ENCODE results near the gene PHC2.
A peak's percentile ranks its signal among the peaks of the same experiment; 100 is the strongest.

PHC2 gene

GRCh38 chr1:33430692-33431593 is at the start of gene PHC2:
PHC2 (minus strand) TSS chr1:33431095; CDS start chr1:33375539, 55,556 bp downstream.
- peak within 1 kb of the TSS; percentile 56 for H3K4me3 ChIP-seq (ENCODE audit: low read depth, low read length)
- TF ChIP-seq, protein P1, sequence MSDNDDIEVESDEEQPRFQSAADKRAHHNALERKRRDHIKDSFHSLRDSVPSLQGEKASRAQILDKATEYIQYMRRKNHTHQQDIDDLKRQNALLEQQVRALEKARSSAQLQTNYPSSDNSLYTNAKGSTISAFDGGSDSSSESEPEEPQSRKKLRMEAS (IDR thresholded peaks at IDR 0.05; ENCODE audit: low read depth, low read length) = peak; percentile 97
- TF ChIP-seq POLR2A (IDR thresholded peaks at IDR 0.05; ENCODE audit: extremely low read depth, insufficient read length) = no peak
- peak; percentile 96 for DNase-seq (ENCODE audit: low read depth)

DNA sequence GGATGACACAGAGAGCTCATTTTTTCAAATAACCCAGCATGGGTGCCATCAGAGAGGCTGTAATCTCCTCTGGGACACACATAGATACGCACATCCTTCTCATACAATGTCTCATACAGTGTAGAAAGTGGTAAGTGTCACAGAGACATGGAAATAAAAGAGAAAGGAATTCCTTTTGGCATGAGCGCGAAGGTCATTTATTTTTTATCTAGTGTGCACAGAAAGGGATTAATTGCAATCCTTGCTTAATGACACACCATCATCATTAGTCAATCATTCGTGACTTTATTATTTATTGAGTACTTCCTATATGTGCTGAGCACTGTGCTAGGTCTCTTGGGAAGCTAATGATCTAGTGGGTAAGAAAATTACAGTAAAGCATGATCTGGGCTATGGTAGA is 46.6 kb upstream of the PHC2 start:
- DNase-seq (ENCODE audit: low read depth) = no peak
- H3K4me3 ChIP-seq (ENCODE audit: low read depth, low read length) = no peak overlapping the region
- no peak for TF ChIP-seq MYC (IDR thresholded peaks at IDR 0.05; ENCODE audit: low read depth, low read length)
- TF ChIP-seq, protein P2, sequence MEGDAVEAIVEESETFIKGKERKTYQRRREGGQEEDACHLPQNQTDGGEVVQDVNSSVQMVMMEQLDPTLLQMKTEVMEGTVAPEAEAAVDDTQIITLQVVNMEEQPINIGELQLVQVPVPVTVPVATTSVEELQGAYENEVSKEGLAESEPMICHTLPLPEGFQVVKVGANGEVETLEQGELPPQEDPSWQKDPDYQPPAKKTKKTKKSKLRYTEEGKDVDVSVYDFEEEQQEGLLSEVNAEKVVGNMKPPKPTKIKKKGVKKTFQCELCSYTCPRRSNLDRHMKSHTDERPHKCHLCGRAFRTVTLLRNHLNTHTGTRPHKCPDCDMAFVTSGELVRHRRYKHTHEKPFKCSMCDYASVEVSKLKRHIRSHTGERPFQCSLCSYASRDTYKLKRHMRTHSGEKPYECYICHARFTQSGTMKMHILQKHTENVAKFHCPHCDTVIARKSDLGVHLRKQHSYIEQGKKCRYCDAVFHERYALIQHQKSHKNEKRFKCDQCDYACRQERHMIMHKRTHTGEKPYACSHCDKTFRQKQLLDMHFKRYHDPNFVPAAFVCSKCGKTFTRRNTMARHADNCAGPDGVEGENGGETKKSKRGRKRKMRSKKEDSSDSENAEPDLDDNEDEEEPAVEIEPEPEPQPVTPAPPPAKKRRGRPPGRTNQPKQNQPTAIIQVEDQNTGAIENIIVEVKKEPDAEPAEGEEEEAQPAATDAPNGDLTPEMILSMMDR (IDR thresholded peaks at IDR 0.05; ENCODE audit: low read depth, low read length) = no peak
- TF ChIP-seq, protein P1 (IDR thresholded peaks at IDR 0.05; ENCODE audit: low read depth, low read length) = no peak

DNA sequence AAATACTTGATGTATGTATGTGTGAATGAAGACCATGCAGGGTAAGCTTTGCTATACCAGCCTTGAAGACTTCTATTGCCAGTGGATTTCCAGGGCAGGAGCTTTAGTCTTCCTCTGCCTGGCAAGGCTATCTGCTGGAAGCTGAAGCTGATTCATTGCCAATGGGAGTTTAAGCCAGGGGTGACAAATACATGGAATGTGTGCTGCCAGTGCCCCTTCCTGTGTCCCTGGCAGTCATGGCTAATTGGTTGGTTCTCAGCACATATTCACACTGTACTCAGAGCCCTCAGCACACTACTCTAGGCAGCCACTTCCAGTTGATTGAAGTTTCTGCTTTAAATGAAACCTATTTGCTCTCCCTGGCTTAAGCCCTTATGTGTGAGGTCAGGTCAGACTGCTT is 43.0 kb upstream of the PHC2 start:
- TF ChIP-seq, protein P1 (IDR thresholded peaks at IDR 0.05; ENCODE audit: low read depth, low read length) = no peak
- TF ChIP-seq, protein P2 (IDR thresholded peaks at IDR 0.05; ENCODE audit: low read depth, low read length) = no peak
- TF ChIP-seq MYC (IDR thresholded peaks at IDR 0.05; ENCODE audit: low read depth, low read length) (no peak), POLR2A (IDR thresholded peaks at IDR 0.05; ENCODE audit: extremely low read depth, insufficient read length) (no peak)
- H3K4me3 ChIP-seq (ENCODE audit: low read depth, low read length) = no peak overlapping the region
- no peak for DNase-seq (ENCODE audit: low read depth)

GRCh38 chr1:33472269-33472980 is 41.5 kb upstream of the PHC2 start, which contains the start of gene ZSCAN20:
ZSCAN20 (plus strand) TSS chr1:33472645; CDS start chr1:33479289, 6,644 bp downstream.
- TF ChIP-seq, protein P2 (IDR thresholded peaks at IDR 0.05; ENCODE audit: low read depth, low read length) = no peak
- TF ChIP-seq POLR2A (IDR thresholded peaks at IDR 0.05; ENCODE audit: extremely low read depth, insufficient read length) = peak; percentile 26
- H3K4me3 ChIP-seq (ENCODE audit: low read depth, low read length) = peak within 1 kb of the TSS; percentile 73
- peak; percentile 97 for DNase-seq (ENCODE audit: low read depth)

DNA sequence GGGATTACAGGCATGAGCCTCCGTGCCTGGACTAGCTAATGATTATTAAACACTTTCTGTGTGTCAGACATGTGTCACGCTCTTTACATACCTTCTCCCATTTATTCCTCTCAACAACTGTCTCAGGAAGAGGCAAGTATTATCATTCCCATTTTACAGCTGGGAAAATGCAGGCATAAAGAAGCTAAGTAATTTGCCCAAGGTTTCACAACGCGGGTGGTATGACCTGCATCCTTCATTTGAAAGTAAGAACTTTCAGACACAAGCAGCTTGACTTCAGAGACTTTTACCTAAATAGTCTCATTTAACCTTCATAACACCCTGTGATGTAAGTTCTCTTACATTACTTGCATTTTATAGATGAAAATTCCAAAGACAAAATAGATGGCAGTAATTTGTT is 40.5 kb upstream of the PHC2 start:
- no peak overlapping the region for H3K4me3 ChIP-seq (ENCODE audit: low read depth, low read length)
- no peak for DNase-seq (ENCODE audit: low read depth)
- TF ChIP-seq POLR2A (IDR thresholded peaks at IDR 0.05; ENCODE audit: extremely low read depth, insufficient read length) (no peak), MYC (IDR thresholded peaks at IDR 0.05; ENCODE audit: low read depth, low read length) (no peak)
- TF ChIP-seq, protein P2 (IDR thresholded peaks at IDR 0.05; ENCODE audit: low read depth, low read length) = no peak

DNA sequence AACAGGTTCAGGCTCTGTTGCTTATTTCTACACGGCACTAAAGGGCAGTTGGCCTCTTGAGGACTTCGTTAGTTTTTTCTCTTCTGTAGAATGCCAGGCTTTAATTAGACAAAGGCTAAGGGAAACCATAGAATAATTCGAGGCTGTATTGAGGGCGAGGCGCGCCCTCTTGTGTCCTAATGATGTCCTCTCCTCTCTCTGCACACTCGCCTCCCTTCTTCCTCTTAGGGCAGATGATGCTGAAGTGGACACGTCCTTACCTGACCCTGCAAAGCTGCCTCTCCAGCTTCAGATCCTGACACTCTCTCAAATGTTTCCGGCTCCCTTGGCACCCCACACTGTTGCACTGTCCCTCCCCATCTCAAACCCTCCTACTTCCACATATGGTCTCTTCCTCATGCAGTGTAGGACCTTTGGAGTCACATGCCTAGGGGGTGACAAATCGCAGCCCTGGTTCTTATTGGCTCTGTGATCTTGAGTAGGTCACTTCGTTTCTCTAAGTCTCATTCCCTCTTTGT is 39.7 kb upstream of the PHC2 start:
- DNase-seq (ENCODE audit: low read depth) = peak; percentile 84
- H3K4me3 ChIP-seq (ENCODE audit: low read depth, low read length) = no peak overlapping the region
- TF ChIP-seq, protein P2 (IDR thresholded peaks at IDR 0.05; ENCODE audit: low read depth, low read length) = peak; percentile 71
- TF ChIP-seq MYC (IDR thresholded peaks at IDR 0.05; ENCODE audit: low read depth, low read length) (no peak), POLR2A (IDR thresholded peaks at IDR 0.05; ENCODE audit: extremely low read depth, insufficient read length) (no peak)
- TF ChIP-seq, protein P1 (IDR thresholded peaks at IDR 0.05; ENCODE audit: low read depth, low read length) = peak; percentile 35; the same call in 1 of the 2 replicates

Measured in NB4 (cell line).